Hepatic stellate cell (primary cell): Measurements from ENCODE around the gene DNMT3A.

Source experiments
- DNase-seq: peaks from one replicate; pipeline ENCODE4 v3.0.0; 2011; ENCODE audit warnings: low spot score

The DNMT3A gene

GRCh38 chr2:25324905-25325592 lies 16.7 kb downstream of the DNMT3A start:
- peak; percentile 93 for DNase-seq

GRCh38 chr2:25324251-25324650 lies 17.5 kb downstream of the DNMT3A start:
- no peak for DNase-seq

GRCh38 chr2:25323610-25324189 lies 18.0 kb downstream of the DNMT3A start:
- DNase-seq = no peak

- peak; percentile 49 for DNase-seq
Measured at GRCh38 chr2:25323042-25323514, 18.6 kb downstream of the DNMT3A start.

GRCh38 chr2:25322312-25322711 lies 19.4 kb downstream of the DNMT3A start:
- no peak for DNase-seq

- no peak for DNase-seq
Measured at GRCh38 chr2:25320077-25320476, 21.6 kb downstream of the DNMT3A start.

GRCh38 chr2:25316101-25316500 lies 25.6 kb downstream of the DNMT3A start:
- DNase-seq = no peak

- no peak for DNase-seq
Measured at GRCh38 chr2:25315316-25315680, 26.4 kb downstream of the DNMT3A start.

GRCh38 chr2:25314514-25315315 lies 27.0 kb downstream of the DNMT3A start:
- DNase-seq = no peak

- DNase-seq = no peak
Measured at GRCh38 chr2:25313711-25314513, 27.8 kb downstream of the DNMT3A start.

- no peak for DNase-seq
Measured at GRCh38 chr2:25312958-25313710, 28.6 kb downstream of the DNMT3A start.

GRCh38 chr2:25311865-25312575 lies 29.7 kb downstream of the DNMT3A start:
- DNase-seq = no peak

GRCh38 chr2:25310965-25311864 lies 30.5 kb downstream of the DNMT3A start:
- no peak for DNase-seq

GRCh38 chr2:25310709-25310964 lies 31.1 kb downstream of the DNMT3A start:
- no peak for DNase-seq

- peak; percentile 74 for DNase-seq
Measured at GRCh38 chr2:25309402-25309801, 32.3 kb downstream of the DNMT3A start.

- no peak for DNase-seq
Measured at GRCh38 chr2:25308599-25308998, 33.1 kb downstream of the DNMT3A start.

GRCh38 chr2:25307949-25308557 lies 33.7 kb downstream of the DNMT3A start:
- no peak for DNase-seq

GRCh38 chr2:25306777-25307368 lies 34.9 kb downstream of the DNMT3A start:
- DNase-seq = no peak

- no peak for DNase-seq
Measured at GRCh38 chr2:25305775-25306174, 36.0 kb downstream of the DNMT3A start.
